Measurements from ENCODE around the gene PNMA8C.

GRCh38 chr19:46394402-46394797, 34.3 kb downstream of the PNMA8C start:
- TF ChIP-seq CTCF (conservative IDR thresholded peaks at IDR 0.05) = no peak
- no peak for TF ChIP-seq ZFX (IDR thresholded peaks at IDR 0.05)
